ENCODE data around the gene CX3CR1.

Gene CX3CR1

DNA sequence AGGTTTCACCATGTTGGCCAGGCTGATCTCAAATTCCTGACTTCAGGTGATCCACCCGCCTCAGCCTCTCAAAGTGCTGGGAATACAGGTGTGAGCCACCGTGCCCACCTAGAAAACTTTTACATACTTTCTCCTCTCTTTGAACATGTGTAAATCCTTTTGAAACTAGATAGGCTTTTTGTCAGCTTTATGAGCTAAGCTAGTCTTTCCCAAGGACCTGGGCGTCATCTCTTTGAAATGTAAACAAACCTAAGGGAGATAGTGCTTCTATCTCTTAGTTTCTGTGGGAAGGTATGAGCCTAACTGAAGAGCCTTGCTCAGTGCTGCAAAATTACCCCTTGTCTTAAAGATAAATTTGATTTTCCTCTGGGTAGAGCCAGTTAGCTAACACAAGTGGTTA lies 4.8 kb downstream of the CX3CR1 start:
- Histone ChIP-seq H3K27ac (ENCODE audit: low read depth, low read length) (no peak overlapping the region), H3K36me3 (ENCODE audit: low read length) (no peaks in the 10 kb centered on the region), H2AFZ (ENCODE audit: low read depth, low read length, severe bottlenecking) (no peak overlapping the region), H3K9me2 (replicated peaks; ENCODE audit: insufficient read depth, low read length) (no peaks in the 10 kb centered on the region), H3K4me2 (ENCODE audit: low read depth, low read length, poor library complexity, severe bottlenecking) (no peak overlapping the region), H3F3A (ENCODE audit: insufficient read depth) (no peaks in the 10 kb centered on the region), H3K27me3 (ENCODE audit: low read length) (no peaks in the 10 kb centered on the region), H3K4me3 (ENCODE audit: insufficient read depth, low read length, poor library complexity, severe bottlenecking) (no peak overlapping the region), H4K20me1 (ENCODE audit: low read depth, low read length) (no peaks in the 10 kb centered on the region), H3K9ac (ENCODE audit: low read length) (no peak overlapping the region), H3K79me2 (ENCODE audit: insufficient read depth, low read length) (no peaks in the 10 kb centered on the region), H3K9me3 (ENCODE audit: insufficient read depth, low read length) (no peaks in the 10 kb centered on the region)
- TF ChIP-seq EZH2phosphoT487 (conservative IDR thresholded peaks at IDR 0.05; ENCODE audit: low read length): no peak
- TF ChIP-seq, protein P1, sequence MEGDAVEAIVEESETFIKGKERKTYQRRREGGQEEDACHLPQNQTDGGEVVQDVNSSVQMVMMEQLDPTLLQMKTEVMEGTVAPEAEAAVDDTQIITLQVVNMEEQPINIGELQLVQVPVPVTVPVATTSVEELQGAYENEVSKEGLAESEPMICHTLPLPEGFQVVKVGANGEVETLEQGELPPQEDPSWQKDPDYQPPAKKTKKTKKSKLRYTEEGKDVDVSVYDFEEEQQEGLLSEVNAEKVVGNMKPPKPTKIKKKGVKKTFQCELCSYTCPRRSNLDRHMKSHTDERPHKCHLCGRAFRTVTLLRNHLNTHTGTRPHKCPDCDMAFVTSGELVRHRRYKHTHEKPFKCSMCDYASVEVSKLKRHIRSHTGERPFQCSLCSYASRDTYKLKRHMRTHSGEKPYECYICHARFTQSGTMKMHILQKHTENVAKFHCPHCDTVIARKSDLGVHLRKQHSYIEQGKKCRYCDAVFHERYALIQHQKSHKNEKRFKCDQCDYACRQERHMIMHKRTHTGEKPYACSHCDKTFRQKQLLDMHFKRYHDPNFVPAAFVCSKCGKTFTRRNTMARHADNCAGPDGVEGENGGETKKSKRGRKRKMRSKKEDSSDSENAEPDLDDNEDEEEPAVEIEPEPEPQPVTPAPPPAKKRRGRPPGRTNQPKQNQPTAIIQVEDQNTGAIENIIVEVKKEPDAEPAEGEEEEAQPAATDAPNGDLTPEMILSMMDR (IDR thresholded peaks at IDR 0.05; ENCODE audit: insufficient read depth, low read length, poor library complexity, severe bottlenecking): no peak

DNA sequence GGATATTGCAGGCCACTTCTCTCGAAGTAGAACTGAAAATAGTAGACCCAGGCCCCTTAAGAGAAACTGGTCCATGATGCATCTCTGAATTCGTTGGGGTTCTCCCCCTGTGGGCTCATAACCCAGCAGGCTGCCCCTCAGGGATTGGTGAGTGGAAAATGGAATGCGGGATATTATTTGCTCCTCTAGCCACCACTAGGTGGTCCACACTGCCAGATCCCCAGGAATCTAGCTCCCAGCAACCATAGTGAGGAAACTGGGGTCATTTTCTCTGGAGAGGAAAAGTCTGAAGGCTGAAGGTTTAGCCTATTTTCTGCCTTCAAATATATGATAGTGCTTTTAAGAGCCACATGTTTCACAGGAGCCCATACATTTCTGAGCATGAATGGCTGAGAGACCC lies 6.7 kb downstream of the CX3CR1 start:
- Histone ChIP-seq H3K36me3 (ENCODE audit: low read length) (no peaks in the 10 kb centered on the region), H3K4me3 (ENCODE audit: insufficient read depth, low read length, poor library complexity, severe bottlenecking) (no peak overlapping the region), H3K9me2 (replicated peaks; ENCODE audit: insufficient read depth, low read length) (no peaks in the 10 kb centered on the region), H3K4me2 (ENCODE audit: low read depth, low read length, poor library complexity, severe bottlenecking) (no peak overlapping the region), H3F3A (ENCODE audit: insufficient read depth) (no peaks in the 10 kb centered on the region), H3K9me3 (ENCODE audit: insufficient read depth, low read length) (no peaks in the 10 kb centered on the region), H3K27ac (ENCODE audit: low read depth, low read length) (no peak overlapping the region), H4K20me1 (ENCODE audit: low read depth, low read length) (no peaks in the 10 kb centered on the region), H2AFZ (ENCODE audit: low read depth, low read length, severe bottlenecking) (no peak overlapping the region), H3K79me2 (ENCODE audit: insufficient read depth, low read length) (no peaks in the 10 kb centered on the region), H3K9ac (ENCODE audit: low read length) (no peak overlapping the region), H3K27me3 (ENCODE audit: low read length) (no peaks in the 10 kb centered on the region)
- TF ChIP-seq EZH2phosphoT487 (conservative IDR thresholded peaks at IDR 0.05; ENCODE audit: low read length): no peak
- TF ChIP-seq, protein P1 (IDR thresholded peaks at IDR 0.05; ENCODE audit: insufficient read depth, low read length, poor library complexity, severe bottlenecking): no peak

DNA sequence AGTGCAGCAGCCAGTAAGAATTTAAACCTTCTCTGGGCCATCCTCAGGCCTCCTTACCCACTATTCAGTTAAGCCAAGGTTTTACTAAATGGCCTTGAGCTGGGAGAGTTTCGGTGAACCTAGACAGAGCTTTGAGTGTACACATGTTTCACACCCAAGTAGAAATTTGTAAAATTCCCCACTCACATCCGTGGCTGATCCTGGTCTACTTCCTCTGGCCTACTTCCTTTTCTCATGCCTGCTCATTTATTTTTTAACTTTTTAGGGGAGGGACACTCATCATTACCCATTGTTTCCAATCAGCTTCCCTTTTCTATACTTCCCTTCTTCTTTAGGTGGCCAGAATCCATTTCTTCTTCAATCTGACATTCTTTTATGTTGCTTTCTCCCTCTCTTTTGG lies 7.6 kb downstream of the CX3CR1 start:
- no peak overlapping the region for H3K4me3 ChIP-seq (ENCODE audit: insufficient read depth, low read length, poor library complexity, severe bottlenecking)
- H3K4me2 ChIP-seq (ENCODE audit: low read depth, low read length, poor library complexity, severe bottlenecking): no peak overlapping the region
- H3K27me3 ChIP-seq (ENCODE audit: low read length): no peaks in the 10 kb centered on the region
- H3K79me2 ChIP-seq (ENCODE audit: insufficient read depth, low read length): no peaks in the 10 kb centered on the region
- no peaks in the 10 kb centered on the region for H3K9me3 ChIP-seq (ENCODE audit: insufficient read depth, low read length)
- TF ChIP-seq EZH2phosphoT487 (conservative IDR thresholded peaks at IDR 0.05; ENCODE audit: low read length): no peak
- TF ChIP-seq, protein P1 (IDR thresholded peaks at IDR 0.05; ENCODE audit: insufficient read depth, low read length, poor library complexity, severe bottlenecking): no peak
- no peaks in the 10 kb centered on the region for H3F3A ChIP-seq (ENCODE audit: insufficient read depth)
- no peak overlapping the region for H3K27ac ChIP-seq (ENCODE audit: low read depth, low read length)
- H4K20me1 ChIP-seq (ENCODE audit: low read depth, low read length): no peaks in the 10 kb centered on the region
- H2AFZ ChIP-seq (ENCODE audit: low read depth, low read length, severe bottlenecking): no peak overlapping the region
- H3K9me2 ChIP-seq (replicated peaks; ENCODE audit: insufficient read depth, low read length): no peaks in the 10 kb centered on the region
- H3K36me3 ChIP-seq (ENCODE audit: low read length): no peaks in the 10 kb centered on the region
- H3K9ac ChIP-seq (ENCODE audit: low read length): no peak overlapping the region

Measured in SU-DHL-6 (cell line).